VCaP (cell line): Measurements from ENCODE around the gene IFNA13.
A peak's percentile ranks its signal among the peaks of the same experiment; 100 is the strongest.

Experiments used
- H3K27ac ChIP-seq: fragments of 450-650 bp; 2 replicates; pipeline ENCODE4 v1.5.1; 2017
- TF ChIP-seq, protein P1 (sequence below): fragments of 450-650 bp; conservative IDR thresholded peaks from 2 replicates; pipeline ENCODE4 v1.5.1; 2017; ENCODE audit warnings: mild to moderate bottlenecking, moderate library complexity

IFNA13 gene

DNA sequence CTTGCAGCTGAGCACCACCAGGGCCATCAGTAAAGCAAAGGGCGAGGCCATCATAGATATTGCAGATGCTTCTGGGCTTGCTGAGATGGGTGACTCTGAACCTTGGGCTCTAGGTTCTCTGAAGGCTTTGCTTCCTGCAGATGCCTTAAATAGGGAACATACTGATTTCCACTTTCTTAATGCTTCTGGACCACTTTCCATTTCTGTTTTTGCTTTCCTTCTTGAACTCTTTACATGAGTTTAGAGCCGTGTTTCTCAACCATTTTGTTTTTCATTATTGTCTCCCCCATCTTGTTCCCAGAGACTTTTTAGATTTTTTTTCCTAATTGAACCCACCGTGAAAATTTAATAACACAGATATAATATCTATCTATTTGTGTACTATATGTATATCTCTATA, at the start of gene IFNA13:
Gene IFNA13, minus strand, starts transcription at position 101 of the 400 bp plus-strand sequence. Its CDS starts 47 bp downstream, at position 54.
- no peak within 1 kb of the TSS for H3K27ac ChIP-seq
- TF ChIP-seq, protein P1, sequence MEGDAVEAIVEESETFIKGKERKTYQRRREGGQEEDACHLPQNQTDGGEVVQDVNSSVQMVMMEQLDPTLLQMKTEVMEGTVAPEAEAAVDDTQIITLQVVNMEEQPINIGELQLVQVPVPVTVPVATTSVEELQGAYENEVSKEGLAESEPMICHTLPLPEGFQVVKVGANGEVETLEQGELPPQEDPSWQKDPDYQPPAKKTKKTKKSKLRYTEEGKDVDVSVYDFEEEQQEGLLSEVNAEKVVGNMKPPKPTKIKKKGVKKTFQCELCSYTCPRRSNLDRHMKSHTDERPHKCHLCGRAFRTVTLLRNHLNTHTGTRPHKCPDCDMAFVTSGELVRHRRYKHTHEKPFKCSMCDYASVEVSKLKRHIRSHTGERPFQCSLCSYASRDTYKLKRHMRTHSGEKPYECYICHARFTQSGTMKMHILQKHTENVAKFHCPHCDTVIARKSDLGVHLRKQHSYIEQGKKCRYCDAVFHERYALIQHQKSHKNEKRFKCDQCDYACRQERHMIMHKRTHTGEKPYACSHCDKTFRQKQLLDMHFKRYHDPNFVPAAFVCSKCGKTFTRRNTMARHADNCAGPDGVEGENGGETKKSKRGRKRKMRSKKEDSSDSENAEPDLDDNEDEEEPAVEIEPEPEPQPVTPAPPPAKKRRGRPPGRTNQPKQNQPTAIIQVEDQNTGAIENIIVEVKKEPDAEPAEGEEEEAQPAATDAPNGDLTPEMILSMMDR = no peak

DNA sequence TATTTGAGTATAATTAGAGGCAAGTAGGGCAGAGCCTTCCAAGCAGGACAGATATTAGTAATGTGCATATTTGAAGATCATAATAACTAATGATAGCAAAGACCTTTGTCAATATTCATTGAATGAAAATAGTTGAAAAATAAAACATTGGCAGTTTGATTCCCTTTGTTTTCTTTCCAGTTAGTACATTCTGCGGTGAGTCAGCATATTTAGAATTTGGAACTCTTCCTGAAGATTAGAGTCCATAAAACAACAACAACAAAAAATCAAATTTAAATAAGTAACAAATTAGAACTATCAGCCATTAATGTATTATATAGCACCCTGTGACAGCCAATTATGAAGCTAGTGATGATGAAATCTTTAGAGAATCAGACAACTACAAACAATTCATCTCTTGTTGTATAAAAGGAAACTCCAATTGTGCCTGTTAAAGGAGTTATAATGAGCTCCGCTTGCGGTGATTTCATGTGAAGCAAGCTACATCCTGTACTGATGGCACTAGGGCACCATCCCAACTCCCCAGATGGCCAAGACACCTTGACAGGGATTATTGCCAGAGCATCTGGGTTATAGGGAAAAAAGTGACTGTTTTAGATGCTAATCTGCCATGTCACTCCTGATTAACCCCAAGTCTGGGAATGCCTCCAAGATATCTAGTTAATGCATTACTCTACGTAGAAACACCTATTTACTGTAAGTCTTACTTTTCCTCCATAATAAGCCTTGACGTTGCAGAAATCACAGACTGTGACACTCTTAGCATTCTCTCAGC, 47.8 kb upstream of the IFNA13 start:
- TF ChIP-seq, protein P1 = no peak
- peak overlapping the region; percentile 26; the same call in 1 of the 2 replicates for H3K27ac ChIP-seq

DNA sequence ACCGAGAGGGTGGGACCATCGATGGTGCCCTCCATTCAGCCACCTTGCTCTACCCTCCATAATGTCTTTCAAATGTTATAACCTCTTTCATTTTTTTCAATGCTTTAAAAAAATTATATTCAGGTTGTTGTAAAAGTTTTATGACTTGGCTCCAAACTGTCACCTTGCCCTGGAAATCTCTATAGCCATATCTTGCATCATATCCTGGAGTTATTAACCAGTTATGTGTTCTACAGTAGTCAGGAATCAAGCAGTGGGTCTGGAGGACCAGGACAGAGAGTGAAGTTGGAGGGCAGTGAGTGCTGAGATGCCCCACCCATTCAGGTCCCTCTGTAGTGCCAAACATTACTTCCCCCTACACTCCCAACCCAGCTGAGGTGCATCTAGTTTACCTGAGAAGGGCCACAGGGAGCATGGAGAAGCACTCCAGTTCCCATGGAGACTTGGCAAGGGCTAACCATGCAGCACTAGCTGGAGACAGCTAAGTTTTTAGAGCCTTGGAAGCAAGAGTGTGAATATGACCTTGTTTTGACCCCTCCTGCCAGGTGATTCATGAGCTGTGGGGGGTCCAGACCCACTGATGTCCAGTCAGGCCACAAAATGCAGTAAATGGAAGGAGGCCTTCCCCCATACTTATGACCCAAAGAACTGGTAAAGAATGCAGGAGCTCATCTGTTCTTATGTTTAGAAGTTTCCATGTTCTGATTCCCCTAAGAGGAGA, 46.5 kb upstream of the IFNA13 start:
- peak overlapping the region; percentile 26; the same call in 1 of the 2 replicates for H3K27ac ChIP-seq
- TF ChIP-seq, protein P1 = no peak

DNA sequence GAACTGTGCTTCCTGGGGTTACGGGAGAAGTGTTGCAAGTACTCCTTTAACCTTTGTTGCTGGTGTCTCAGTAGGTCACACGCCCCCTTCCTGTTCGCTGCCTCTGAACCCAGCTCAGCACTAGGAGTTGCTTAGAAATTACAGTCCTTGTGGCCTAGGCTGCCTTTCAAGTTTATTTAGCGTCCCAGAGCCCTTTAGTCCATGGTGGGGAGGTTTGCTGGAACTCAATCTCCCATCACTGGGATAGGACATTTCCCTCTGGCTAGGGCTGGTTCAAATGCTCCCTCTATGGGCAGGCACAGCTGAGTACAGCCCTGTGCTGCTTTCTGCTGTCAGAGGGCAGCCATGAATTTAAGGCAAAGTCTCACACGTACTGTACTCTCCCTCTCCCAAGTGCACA, 45.8 kb upstream of the IFNA13 start:
- no peak overlapping the region; the same call in 1 of the 2 replicates for H3K27ac ChIP-seq

DNA sequence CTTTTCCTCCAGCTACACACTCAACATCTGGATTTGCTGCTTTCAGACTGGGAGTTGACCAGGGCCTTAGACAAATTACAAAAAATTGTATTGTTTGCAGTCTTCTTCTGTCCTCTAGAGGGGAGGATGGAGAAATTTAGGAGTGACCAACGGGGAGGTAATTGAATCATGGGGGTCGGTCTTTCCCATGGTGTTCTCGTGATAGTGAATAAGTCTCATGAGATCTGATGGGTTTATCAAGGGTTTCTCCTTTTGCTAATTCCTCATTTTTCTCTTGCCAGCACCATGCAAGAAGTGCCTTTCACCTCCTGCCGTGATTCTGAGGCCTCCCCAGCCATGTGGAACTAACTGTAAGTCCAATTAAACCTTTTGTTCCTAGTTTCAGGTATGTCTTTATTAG, 45.3 kb upstream of the IFNA13 start:
- H3K27ac ChIP-seq = no peak overlapping the region
- TF ChIP-seq, protein P1 = no peak

More for the DNA sequence above, 45.8 kb upstream of the IFNA13 start:
- TF ChIP-seq, protein P1 = no peak

DNA sequence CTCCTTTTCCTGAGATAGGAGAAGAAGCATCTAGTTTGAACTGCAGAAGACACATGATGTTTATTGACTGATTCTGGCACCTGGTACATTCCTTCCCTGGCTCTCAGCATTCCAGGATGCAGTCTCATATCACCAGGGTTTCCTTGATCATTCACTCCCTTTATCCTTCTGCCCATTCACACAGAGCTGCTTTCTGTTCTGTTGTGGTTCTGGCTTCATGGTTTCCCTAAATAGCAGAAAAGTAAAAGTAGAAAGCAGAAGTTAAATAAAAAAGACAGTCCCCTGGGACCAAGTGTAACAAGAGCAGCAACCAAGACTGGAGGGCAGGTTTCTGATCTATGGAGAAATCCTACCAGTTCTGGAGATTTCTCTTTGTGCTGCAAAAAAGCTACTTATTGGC, 44.2 kb upstream of the IFNA13 start:
- TF ChIP-seq, protein P1 = no peak
- no peak overlapping the region for H3K27ac ChIP-seq

DNA sequence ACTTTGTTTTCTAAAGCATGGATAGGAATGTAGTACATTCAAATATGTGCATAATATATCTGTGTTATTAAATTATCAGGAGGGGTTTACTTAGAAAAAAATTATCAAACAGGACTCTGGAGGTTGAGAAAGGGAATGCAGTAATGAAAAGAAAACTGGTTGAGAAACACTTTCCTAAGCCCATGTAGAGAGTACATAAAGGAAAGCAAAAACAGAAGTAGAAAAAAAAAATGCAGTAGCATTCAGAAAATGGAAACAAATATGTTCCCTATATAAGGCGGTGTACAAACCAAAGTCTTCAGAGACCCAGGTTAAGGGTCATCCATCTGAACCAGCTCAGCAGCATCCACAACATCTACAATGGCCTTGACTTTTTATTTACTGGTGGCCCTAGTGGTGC, 41.0 kb upstream of the IFNA13 start, which contains the start of gene IFNA8:
Gene IFNA8, plus strand, starts transcription at position 301 of the 400 bp plus-strand sequence. Its CDS starts 60 bp downstream, at position 361.
- H3K27ac ChIP-seq = no peak within 1 kb of the TSS

More for the DNA sequence above, 41.0 kb upstream of the IFNA13 start, which contains the start of gene IFNA8:
- TF ChIP-seq, protein P1 = no peak
